ENCODE measurements around the gene ANKRD13D.

DNA sequence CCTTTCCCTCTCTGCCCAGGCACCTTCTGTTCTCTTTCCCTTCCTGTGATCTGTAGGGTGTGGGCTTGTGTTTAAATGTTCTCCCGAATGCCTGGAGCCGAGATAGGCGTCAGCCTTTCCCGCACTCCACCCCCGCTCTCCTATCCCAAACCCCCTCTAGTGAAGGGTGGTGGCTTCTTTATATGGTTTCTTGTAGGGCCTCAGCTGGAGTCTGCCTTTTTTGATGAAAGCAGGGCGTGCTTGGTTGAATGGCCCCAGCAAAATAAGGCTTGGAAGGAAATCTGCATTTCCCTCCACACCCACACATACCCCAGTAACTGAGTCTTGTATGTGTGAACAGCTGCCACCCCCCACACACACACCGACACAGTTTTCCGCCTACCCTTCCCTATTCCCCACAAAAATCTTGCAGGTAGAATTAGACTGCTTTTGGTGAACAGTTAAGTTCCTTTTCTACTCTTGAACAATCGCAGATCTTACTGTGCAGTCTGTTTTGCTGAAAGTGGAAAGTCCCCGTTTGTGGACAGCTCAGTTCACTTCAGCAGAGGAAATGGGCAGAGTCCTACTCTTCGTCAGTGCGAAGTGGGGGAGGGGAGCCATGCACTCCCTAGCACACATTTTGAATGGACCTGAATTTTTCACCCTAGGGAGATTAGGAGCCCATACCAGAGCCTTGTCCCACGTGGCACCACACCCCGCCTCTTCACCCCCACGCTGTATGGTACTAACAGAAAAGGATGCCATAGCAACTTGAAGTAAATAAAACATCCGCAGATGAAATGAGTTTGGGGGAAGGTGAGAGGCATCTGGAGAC, 48.3 kb upstream of the ANKRD13D start:
- TF ChIP-seq, protein P1, sequence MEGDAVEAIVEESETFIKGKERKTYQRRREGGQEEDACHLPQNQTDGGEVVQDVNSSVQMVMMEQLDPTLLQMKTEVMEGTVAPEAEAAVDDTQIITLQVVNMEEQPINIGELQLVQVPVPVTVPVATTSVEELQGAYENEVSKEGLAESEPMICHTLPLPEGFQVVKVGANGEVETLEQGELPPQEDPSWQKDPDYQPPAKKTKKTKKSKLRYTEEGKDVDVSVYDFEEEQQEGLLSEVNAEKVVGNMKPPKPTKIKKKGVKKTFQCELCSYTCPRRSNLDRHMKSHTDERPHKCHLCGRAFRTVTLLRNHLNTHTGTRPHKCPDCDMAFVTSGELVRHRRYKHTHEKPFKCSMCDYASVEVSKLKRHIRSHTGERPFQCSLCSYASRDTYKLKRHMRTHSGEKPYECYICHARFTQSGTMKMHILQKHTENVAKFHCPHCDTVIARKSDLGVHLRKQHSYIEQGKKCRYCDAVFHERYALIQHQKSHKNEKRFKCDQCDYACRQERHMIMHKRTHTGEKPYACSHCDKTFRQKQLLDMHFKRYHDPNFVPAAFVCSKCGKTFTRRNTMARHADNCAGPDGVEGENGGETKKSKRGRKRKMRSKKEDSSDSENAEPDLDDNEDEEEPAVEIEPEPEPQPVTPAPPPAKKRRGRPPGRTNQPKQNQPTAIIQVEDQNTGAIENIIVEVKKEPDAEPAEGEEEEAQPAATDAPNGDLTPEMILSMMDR (IDR thresholded peaks at IDR 0.05; ENCODE audit: insufficient read depth, low read depth, low read length) = no peak
- TF ChIP-seq EZH2 (IDR thresholded peaks at IDR 0.05; ENCODE audit: insufficient read depth, low read length) = no peak

Measured in astrocyte (in vitro differentiated cells and primary cell).